ENCODE data around the gene MROH9.
"Not testable (repeated sequence)": the region's sequence is repeated elsewhere in the genome, so short reads cannot be mapped to it uniquely, and the experiment has no call there.

MROH9 gene, protein sequence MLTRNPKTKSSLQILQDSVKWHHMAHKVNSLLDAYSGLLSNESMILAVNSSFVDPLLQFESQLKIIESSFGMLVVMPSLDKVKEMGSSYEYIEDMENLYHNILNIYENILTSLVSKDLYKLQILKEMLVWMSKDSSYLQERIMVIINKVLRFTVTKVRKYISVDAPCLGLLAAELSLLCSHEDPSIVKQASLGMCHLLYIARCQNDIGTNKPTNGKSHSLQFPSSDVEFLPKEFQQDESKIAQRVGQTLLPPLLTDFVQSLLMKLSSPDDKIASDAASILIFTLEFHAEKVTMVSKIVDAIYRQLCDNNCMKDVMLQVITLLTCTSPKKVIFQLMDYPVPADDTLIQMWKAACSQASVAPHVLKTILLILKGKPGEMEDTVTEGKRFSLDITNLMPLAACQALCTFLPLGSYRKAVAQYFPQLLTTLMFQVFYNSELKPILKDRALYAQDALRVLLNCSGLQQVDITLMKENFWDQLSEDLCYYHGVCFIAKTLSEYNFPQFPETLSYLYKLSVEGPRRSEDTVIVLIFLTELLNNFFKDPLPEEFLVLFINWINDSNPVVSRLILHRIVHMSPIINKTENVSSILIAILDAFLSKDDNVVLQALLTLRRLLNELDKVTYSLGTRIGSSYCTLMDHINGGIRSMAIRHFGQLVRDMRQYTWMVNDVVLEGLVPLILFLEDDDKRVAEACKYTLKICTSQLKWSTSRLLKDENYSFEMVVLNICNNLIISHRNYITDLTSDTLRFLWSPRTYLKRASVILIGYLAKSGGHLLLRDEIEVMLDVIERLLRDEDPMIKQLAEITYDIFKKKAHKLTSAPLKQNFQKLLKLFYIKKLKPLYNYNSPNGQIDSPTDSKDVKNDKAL

DNA sequence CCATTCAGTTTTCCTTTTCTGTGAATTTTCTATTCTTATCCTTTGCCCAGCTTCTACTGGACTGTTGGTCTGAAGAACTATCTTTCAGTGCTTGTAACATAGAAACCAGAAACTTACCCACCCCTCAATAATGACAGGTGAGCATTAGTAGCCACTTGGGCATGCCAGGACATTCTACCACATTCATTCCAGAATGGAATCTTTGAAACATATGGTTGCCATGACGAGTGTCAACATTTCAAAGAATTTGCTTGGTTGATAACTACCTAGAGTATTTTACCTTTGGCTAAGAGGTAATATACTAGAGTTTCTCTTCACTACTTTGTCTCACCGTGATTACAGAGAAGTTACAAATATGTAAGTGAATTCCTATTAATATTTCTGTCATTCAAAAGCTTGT is at the start of gene MROH9:
TSS of gene MROH9 (plus strand) at position 304 of the 400 bp plus-strand sequence. CDS start 10,023 bp downstream, outside the sequence.
- no peak for DNase-seq

DNA sequence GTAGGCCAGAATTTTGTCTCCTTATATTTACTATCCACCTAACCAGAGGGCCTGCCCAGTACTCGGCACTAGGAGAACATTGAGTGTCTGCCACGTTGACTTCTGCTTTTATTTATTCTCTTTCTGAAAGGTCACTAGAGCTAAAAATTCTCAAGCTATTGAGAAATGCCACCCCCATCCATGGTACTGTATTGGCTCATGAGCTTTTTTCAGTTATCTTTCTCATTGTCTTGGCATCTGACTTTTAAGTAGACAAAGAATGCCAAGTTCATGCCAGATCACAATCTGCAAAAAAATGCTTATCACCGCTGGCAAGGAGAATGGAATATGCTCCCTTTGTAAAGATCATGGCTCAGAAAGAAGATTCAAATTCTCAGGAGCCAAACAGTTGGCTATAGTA is 49.8 kb upstream of the MROH9 start:
- DNase-seq = no peak

DNA sequence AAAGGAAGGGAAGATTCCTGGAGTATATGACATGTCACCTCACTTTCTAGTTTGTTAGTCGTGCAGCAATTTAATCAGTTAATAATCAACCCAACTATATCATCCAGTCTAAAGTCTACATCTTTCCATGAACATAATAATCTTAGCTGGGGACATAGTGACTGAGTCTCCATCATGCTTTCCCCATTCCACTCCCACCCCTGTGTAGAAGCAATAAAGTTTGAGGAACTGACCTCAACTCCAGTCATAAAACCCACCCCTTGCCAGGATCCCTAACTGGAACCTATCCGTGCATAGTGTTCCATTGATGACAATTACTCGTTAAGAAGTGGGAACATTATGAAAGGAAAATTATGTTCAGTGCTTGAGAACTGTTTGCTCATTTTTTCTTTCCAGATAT is 48.9 kb upstream of the MROH9 start:
- DNase-seq = no peak

DNA sequence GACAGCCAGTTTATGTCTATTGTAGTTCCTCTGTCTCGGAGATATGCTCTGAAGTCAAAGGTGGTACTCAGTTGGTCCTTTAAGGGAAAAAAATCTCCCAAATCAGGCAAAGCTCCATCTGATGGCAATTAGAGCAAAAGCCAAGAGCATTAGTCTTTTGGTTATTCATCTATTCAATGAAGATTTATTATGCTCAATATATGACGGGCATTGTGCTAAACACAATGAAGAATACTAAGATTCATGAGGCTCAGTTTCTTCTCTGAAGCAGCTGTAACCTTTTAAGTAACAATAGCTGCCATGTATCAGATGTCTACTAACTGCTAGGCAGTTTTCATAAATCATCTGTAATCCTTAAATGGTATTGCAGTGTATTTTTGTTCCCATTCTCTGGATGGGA is 47.6 kb upstream of the MROH9 start:
- DNase-seq = no peak

DNA sequence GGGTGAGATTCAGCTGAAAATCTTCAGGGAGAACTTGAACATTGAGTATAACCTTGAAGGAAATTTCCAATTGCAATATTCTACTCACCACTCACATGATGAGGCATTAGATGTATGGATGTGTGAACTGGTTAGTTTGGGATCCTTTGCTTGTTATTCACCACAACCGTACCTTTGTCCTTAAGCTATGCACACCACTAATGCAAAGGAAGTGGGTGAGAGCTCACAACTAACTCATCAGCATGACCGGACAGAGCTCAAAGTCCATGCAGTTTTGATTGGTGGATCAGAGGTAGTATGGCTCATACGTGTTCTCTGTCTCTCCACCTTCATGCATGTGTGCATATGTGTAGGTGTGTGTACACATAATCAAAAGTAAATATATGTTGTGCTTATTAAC is 43.5 kb upstream of the MROH9 start:
- DNase-seq = no peak

DNA sequence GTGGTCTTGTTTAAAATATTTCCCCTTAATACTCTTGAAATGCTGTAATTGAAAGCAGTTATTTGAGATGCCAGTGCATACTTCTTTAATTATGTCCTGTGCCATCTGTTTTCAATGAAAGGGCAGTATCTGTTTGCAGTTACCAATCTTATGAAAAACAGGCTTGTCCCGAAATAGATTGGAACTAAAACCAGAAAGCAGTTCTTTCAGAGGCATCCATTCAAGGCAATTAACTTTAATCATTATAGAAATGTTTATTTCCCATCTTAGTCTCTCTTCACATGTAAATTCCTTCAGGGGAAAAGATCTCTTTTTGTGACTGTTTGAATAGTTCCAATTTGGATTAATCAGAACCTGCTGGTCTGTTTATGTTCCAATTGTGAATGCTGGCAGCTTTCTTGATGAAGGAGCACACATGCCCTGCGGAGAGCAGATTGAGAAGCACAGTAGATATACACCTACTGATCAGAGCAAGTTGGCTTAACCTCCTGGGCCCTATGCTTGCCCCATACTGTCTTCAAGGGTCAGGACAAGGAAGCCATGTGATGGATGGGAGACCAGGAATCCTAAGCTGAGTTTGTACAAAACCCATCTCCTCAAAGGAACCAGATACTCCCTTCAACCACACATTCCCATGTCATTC is 41.6 kb upstream of the MROH9 start:
- no peak for DNase-seq

DNA sequence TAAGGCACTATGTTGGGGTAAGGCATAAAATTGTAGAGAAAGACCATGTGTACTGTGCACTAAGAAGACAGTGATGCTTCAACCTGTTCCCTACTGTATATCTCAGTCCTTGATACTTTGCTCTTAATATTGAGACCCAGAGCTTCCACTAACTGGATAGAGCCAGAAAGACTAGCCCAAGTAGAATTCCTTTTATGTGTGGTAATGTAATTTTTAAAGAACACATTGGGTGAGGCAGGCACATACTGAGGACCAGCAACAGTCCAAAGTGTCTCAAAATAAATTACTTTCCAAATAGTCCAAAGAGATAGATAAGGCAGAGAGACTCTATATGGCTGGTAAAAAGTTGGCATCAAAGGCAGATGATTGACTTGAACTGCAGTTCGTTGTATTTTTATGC is 31.4 kb upstream of the MROH9 start:
- no peak for DNase-seq

DNA sequence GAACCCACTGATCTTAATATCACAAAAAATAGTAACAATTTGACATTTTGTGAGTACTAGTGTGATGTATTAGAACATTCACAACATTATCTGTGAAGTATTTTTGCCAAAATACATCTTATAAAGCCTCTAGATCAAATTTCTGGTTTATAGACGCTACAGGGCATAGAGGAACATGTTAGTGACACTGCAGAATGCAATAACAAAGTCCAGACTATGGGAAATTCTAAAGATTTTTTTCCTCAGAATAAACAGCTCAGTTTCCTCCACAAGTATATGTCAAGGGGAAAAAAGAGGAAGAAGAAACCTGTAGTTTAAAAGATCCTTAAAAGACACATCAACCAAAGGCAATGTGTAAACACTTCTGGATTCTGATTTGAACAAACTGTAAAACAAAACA is 26.4 kb upstream of the MROH9 start:
- DNase-seq = no peak

DNA sequence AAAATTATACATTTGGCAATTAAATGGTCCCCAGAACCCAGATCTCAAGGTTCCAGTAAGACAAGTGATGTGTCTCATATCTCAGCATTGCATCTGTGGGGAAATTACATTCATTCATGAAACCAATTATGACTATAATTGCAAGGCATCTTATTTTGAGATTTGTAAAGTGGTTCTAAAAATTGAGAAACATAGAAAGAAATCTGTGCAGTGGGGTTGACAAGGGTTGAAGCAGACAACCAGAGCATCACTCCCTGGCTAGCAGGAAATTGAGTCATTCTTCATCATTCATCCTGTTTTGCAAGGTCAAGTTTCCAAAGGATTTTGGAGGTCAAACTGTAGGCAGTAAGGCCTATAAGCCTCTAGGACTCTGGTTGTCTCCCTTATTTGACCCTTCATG is 25.1 kb upstream of the MROH9 start:
- DNase-seq = no peak

DNA sequence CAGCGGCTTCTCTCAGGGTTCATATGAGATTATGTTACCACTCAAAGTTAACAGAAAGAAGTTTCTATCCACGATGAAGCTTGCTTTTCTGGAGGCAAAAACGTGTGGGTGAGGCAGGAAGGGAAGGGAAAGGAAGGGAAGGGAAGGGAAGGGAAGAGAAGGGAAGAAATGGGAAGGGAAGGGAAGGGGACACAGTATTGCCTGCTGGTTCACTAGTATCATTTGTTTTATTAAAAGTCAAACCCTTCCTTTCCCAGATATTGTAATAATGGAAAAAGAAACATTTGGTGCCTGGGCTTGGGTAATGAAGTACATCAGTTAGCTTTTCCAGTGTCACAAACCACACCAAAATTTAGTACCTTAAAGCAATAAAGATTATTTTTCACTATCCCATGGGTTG is 18.0 kb upstream of the MROH9 start:
- DNase-seq = no peak

DNA sequence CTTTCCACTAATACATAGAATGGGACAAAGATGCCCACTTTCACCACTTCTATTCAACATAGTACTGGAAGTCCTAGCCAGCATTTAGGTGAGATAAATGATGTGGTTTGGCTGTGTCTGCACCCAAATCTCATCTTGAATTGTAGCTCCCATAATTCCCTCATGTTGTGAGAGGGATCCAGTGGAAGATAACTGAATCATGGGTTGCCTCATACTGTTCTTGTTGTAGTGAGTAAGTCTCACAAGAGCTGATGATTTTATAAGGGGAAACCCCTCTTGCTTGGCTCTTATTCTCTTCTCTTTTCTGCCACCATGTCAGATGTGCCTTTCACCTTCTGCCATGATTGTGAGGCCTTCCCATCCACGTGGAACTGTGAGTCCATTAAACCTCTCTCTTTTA is 10.7 kb upstream of the MROH9 start:
- not testable (repeated sequence) for DNase-seq

DNA sequence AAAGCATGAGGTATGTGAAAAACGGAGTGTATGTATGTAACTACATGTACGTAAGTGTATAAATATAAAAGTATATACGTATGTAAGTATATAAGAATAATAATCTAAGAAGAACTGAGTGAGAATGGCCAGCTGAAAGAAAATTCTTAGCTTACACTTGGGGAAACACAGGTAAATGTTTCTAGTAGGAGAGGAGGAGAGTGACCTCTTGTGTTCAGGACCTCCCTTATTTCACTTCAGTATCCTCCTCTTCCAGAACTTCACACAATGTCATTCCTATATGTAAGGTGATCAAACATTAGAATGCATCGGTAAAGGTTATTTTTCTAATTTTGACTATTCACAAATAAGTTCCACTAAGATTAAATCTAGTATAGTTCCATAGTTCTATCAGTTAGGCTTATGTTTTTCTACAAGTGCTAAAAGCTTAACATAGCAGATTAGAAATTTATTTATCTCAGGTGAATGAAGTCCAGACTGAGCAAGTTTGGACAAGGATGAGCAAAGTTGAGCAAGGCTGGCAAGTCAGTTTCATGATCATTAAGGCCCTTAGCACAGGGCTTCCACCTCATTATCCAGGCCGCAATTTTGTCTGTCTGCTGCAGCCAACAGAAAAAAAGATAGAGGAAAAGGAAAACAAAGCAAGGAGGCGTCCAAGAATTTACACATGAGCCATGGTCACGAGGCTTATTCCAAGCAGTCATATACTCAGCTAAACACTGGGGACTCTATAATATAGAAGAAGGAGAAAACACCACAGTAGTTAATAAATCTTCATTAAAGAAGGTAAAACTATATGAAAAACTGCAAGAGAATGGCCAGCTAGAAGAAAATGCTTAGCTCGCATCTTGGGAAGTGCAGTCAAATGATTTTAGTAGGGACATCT is 7.1 kb upstream of the MROH9 start:
- no peak for DNase-seq

DNA sequence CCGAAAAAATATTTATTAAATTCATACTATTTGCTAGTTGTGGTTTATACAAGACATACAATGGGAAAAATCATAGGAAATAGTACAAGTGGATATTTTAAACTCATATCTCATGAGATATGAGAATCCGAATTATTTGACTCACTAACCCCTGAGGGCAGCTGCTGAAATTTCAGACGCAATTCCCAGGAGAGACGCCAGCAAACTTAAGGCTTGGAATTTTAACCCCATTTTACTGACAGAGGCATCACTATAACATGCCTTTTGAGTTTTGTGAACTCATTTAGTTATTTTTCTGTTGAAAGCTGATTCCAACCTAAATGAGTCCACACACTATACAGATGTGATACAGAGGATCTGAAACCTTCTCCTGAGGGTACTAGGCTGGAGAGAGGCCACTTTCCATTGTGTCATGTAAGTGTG is 5.9 kb upstream of the MROH9 start:
- DNase-seq = no peak

DNA sequence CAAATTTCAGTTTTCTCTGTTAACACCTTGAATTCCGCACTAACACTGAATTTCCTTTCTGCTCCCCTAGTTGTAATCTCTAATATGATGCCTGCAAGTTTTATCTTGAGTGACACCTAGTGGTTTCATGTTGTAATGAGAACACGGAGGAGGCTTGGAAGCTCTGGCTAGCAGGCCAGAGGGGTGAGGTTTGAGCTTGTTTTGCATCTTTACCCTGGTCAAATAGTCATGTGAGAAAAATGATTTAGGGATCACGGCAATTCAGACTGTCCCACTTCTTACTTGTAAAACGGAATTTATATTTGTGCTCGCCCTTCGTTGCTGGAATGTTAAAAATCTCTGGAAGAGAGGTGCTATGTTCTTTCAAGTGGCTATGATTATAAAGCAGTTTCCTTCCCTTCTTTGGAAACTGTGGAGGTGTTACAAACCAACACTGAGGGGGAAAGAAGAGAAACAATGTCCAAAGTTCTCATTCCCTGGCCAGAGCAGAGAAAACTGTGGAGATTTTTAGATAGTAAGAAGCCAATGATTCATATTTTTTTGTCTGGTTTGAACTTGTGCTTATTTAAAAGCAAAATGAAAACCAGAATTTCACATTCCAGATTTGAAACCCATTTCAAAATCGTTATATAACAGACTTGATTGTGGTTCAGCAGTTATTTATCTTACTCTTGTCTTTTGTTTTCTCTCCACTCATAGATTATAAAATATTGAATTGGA is 5.3 kb upstream of the MROH9 start:
- DNase-seq = no peak

DNA sequence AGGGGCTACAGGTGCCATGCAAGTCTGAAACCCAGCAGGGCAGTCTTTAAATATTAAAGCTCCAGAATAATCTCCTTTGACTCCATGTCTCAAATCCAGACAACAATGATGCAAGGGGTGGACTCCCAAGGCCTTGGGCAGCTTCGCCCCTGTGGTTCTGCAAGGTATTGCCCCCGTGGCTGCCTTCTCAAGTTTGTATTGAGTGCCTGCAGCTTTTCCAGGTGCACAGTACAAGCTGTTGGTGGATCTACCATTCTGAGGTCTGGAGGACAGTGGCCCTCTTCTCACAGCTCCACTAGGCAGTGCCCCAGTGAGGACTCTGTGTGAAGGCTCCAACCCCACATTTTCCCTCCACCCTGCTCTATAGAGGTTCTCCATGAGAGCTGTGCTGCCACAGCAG is 3.7 kb upstream of the MROH9 start:
- DNase-seq = no peak

DNA sequence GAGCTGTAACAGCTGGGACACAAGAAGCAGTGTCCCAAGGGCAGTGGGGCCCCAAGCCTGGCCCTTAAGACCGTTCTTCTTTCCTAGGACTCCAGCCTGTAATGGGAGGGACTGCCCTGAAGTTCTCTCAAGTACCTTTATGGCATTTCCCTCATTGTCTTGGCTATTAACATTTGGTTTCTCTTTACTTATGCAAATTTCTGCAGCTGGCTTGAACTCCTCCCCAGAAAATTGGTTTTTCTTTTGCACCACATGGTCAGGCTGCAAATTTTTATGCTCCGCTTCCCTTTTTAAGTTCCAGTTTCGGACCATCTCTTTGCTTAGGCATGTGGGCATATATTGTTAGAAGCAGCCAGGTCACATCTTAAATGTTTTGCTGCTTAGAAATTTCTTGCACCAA is 3.1 kb upstream of the MROH9 start:
- DNase-seq = no peak

DNA sequence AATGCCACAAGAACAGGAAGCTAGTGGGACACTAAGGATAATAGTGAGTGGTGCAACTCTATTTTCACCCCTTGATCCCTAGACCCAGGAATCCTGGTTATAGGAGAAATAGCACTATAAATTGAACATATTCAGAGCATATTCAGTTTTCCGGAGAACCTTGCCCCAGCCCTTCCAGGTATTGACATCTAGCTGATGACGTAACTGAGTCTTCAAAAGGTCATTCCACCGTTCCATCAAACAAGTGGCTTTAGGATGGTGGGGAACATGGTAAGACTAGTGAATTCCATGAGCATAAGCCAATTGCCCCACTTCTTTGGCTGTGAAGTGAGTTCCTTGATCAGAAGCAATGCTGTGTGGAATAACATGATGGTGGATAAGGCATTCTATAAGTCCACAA is 2.9 kb downstream of the MROH9 start:
- DNase-seq = no peak

DNA sequence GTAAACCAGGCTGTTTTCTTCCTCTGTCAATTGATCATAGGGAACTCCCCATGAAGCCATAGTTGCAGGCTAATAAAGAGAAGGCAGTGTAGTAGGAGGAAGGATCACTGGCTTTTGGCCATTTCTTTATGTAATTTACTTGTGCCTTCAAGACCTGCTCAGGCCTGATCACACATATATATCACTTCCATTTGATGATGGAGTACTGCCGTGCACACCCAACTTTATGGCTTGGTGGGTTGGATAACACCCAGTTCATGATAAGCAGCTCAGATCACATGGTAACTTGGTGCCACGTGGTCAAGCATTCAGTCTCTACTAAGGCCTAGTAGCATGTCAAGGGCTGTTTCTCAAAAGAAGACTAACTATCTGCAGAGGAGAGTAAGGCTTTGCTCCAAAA is 4.1 kb downstream of the MROH9 start:
- no peak for DNase-seq

DNA sequence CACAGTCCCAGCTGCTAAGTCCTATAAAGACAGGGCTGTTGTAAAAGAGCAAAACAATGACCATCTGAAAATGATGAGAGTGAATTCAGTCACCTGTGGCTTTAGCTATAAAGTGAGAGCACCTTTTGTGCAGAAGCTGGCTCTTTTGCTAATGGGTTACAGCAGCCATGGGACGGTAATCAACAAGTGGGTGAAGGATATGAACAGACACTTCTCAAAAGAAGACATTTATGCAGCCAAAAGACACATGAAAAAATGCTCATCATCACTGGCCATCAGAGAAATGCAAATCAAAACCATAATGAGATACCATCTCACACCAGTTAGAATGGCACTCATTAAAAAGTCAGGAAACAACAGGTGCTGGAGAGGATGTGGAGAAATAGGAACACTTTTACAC is 16.4 kb downstream of the MROH9 start:
- not testable (repeated sequence) for DNase-seq

DNA sequence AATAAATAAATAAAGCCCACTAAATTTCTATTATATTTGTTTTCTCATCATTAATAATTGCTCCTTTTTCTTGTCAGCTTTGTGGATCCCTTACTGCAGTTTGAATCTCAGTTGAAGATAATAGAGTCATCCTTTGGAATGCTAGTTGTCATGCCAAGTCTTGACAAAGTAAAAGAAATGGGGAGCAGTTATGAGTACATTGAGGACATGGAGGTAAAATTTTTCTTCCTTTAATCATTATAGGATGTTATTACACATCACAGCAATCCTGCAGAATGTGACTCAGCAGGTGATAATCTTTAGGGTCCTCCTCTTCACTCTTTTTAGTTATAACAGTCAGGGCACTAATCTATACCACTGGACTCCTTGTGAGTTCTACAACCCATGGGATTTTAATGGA is 24.1 kb downstream of the MROH9 start:
- DNase-seq = no peak

DNA sequence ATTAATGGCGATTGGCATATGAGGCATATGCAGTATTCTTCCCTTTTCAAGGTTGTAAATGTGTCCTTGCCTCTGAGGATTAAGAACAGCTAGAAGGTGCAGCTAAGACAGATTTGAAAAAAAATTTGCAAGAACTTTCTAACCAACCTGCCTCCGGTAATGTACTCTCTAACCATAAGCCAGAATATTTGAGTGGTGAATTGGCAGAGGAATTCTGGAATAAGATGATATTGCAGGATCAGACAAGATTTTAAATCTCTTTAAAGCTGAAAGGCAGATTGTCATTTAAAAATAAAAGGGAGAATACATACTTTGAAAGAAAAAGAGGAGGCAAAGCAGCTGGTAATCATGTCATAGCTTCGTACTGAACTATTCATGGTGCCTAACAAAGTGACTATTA is 29.2 kb downstream of the MROH9 start:
- no peak for DNase-seq
